Measurements from ENCODE around the gene IL19.

IL19 gene

DNA sequence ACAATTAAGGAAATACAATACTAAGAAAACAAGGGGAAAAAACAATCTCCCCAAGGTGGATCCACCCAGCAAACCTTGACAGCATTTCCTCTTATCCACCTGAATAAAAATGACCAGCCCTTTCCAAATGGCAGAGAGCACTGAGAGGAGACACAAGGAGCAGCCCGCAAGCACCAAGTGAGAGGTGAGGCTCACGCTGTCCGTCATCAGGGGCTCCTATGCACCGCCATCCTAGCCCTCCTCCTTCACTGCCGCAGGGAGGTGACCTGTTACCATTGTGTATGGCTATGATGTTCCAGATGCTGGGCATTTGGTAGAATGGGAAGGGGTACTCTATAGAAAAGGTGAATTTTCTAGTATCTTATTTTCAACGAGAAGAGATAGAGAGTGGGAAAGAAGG, 63.6 kb downstream of the IL19 start:
- TF ChIP-seq, protein P1, sequence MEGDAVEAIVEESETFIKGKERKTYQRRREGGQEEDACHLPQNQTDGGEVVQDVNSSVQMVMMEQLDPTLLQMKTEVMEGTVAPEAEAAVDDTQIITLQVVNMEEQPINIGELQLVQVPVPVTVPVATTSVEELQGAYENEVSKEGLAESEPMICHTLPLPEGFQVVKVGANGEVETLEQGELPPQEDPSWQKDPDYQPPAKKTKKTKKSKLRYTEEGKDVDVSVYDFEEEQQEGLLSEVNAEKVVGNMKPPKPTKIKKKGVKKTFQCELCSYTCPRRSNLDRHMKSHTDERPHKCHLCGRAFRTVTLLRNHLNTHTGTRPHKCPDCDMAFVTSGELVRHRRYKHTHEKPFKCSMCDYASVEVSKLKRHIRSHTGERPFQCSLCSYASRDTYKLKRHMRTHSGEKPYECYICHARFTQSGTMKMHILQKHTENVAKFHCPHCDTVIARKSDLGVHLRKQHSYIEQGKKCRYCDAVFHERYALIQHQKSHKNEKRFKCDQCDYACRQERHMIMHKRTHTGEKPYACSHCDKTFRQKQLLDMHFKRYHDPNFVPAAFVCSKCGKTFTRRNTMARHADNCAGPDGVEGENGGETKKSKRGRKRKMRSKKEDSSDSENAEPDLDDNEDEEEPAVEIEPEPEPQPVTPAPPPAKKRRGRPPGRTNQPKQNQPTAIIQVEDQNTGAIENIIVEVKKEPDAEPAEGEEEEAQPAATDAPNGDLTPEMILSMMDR (conservative IDR thresholded peaks at IDR 0.05; ENCODE audit: low read depth): no peak
- ChIA-PET CTCF (interaction anchor here (0.7 kb wide), 1 partner anchor 78 kb away, joined by 3 read pairs; no protein-coding TSS in a partner anchor), POLR2A (ENCODE audit: low non-redundant PET) (no interaction called here)
- no peak for DNase-seq (ENCODE audit: low spot score)
- H3K27ac ChIP-seq: peak overlapping the region; percentile 42; the same call in 1 of the 2 replicates

DNA sequence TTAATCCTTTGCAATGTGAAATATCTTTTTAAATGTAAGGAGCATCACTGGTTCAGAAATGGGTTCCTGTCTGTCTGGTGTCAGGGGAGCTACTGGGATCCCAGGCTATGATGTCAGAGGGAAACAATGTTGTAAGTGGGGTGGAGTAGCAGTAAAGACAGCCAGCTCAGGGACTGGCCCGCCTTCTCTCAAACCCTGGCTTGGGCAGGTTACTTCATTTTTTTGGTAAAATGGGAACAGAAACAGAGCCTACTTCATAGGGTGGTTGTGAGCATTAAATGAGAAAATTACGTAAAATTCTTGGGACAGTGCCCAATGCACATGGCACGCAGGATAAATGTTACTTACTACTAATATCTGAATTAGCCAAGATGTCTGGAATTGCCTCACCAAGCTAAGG, 64.1 kb downstream of the IL19 start:
- TF ChIP-seq, protein P1 (conservative IDR thresholded peaks at IDR 0.05; ENCODE audit: low read depth): no peak
- ChIA-PET POLR2A (ENCODE audit: low non-redundant PET) (no interaction called here), CTCF (interaction anchor here (0.7 kb wide), 1 partner anchor 289 kb away, joined by 7 read pairs; no protein-coding TSS in a partner anchor)
- no peak overlapping the region for H3K27ac ChIP-seq
- peak; percentile 70 for DNase-seq (ENCODE audit: low spot score)

DNA sequence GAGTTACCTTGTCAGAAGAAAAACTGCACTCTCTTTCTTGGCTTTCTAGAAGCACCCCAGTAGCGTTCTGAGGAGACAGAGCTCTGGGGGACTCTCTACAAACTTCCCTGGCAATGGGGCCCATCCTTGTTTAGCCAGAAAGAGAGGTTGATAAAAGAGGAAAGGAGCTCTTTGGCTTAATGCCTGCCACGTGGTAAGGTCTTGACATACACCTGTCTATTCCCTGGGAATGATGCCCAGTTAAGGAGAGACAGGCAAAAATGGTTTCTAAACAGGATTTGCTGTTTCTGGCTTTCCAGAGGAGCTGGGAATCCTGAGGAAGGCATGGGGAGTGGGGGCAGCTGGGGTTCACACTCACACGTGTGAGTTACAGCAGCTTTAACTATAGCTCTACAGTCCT, 64.6 kb downstream of the IL19 start:
- ChIA-PET CTCF (interaction anchor here (0.7 kb wide), 1 partner anchor 289 kb away, joined by 7 read pairs; no protein-coding TSS in a partner anchor), POLR2A (ENCODE audit: low non-redundant PET) (no interaction called here)
- peak overlapping the region; percentile 29 for H3K27ac ChIP-seq
- no peak for DNase-seq (ENCODE audit: low spot score)
- TF ChIP-seq, protein P1 (conservative IDR thresholded peaks at IDR 0.05; ENCODE audit: low read depth): no peak

DNA sequence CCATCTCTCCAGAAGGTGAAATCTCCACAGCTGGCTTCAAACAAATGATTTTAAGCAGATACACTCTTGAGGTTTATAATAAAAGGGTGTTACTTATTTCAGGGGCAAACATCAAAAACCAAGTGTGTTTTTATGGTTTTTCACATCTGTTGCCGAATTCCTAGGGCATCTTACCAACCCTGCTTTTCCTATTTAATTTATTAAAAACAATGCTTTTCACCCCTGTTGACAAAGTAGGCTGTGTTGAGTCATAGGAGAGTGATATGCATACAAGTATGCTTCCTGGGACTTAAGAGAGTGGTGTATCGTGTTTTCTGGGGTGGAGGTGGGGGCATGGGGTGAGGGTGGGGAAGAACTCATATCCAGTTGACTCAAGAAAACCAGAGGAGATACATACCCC, 65.5 kb downstream of the IL19 start:
- TF ChIP-seq, protein P1 (conservative IDR thresholded peaks at IDR 0.05; ENCODE audit: low read depth): no peak
- H3K27ac ChIP-seq: no peak overlapping the region
- CTCF ChIA-PET: interaction anchor here (0.6 kb wide), 1 partner anchor 12 kb away, joined by 10 read pairs; no protein-coding TSS in a partner anchor
- no peak for DNase-seq (ENCODE audit: low spot score)
- POLR2A ChIA-PET (ENCODE audit: low non-redundant PET): no interaction called here

DNA sequence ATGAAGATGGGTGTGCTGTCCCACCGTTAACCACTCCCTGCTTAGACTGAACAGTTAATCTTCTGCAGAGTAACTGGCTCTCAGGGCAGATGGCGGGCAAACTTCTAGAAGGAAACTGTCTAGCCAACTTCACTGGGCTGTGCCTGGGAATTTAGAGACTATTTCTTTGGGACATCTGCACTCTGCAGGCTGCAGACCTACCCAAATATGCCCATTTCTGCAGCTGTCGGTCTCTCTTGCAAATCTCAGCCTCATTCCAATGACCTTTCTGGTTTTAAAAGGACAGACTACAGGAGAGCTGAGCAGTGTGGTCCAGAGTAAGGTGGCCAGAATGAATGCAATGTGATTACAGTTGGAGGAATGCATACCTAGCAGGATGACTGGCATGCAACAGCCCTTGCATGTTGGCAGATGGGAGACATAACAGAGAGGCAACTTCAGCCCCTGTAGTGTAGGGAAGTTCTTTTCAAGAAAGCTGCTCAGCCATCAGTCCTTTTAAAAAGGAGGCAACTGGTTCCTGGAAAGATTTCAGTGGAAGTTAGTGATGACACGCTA, 68.5 kb downstream of the IL19 start:
- ChIA-PET POLR2A (ENCODE audit: low non-redundant PET) (no interaction called here), CTCF (interaction anchor here (0.6 to 1.0 kb wide), 3 partner anchors 10 to 1068 kb away, joined by 3 to 4 read pairs (median 3); no protein-coding TSS in a partner anchor)
- TF ChIP-seq, protein P1 (conservative IDR thresholded peaks at IDR 0.05; ENCODE audit: low read depth): no peak
- no peak overlapping the region for H3K27ac ChIP-seq
- no peak for DNase-seq (ENCODE audit: low spot score)

DNA sequence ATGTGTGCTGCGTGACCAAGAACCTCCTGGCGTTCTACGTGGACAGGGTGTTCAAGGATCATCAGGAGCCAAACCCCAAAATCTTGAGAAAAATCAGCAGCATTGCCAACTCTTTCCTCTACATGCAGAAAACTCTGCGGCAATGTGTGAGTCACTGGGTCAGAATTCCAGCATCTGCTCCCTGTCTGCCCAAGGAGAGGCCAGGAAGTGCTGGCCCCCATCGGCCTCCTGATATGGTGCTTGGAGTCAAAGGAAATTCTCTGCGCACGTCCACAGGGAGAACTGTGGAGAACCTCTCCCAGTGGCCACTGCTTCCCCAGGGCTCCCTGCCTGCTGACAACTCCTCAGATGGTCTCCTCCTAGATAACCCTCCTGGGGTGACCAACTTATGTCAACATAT, 69.3 kb downstream of the IL19 start:
- ChIA-PET CTCF (no interaction called here), POLR2A (ENCODE audit: low non-redundant PET) (no interaction called here)
- no peak overlapping the region for H3K27ac ChIP-seq
- TF ChIP-seq, protein P1 (conservative IDR thresholded peaks at IDR 0.05; ENCODE audit: low read depth): no peak
- peak; percentile 66 for DNase-seq (ENCODE audit: low spot score)

Measured in RWPE1 (cell line).